Mucosa of rectum (tissue), 2 donors: ENCODE data around the gene ZMYM2.

Source experiments
- H3K27ac ChIP-seq, 2 donors: one replicate each; pipeline ENCODE4 v1.7.0; 2013; ENCODE audit warnings: inconsistent platforms in 2 of 2, low read depth in 2 of 2, low read length in 2 of 2
- H3K27me3 ChIP-seq, 2 donors: one replicate each; pipeline ENCODE4 v1.7.0; 2013; ENCODE audit warnings: low read length in 2 of 2; ENCODE audit not compliant: control insufficient read depth in 2 of 2, insufficient read depth in 2 of 2
- H3K36me3 ChIP-seq, 2 donors: one replicate each; pipeline ENCODE4 v1.7.0; 2013; ENCODE audit warnings: low read length in 2 of 2; ENCODE audit not compliant: control insufficient read depth in 2 of 2, insufficient read depth in 2 of 2
- H3K4me1 ChIP-seq, 2 donors: one replicate each; pipeline ENCODE4 v1.7.0; 2013; ENCODE audit warnings: low read length in 2 of 2, mild to moderate bottlenecking in 1 of 2; ENCODE audit not compliant: control insufficient read depth in 2 of 2, insufficient read depth in 2 of 2
- H3K4me3 ChIP-seq, 2 donors: one replicate each; pipeline ENCODE4 v1.7.0; 2013; ENCODE audit warnings: low read length in 2 of 2
- H3K9ac ChIP-seq, 2 donors: one replicate each; pipeline ENCODE4 v1.7.0; 2013; ENCODE audit warnings: low read length in 2 of 2, low read depth in 1 of 2, mild to moderate bottlenecking in 1 of 2
- H3K9me3 ChIP-seq, 2 donors: one replicate each; pipeline ENCODE4 v1.7.0; 2013; ENCODE audit warnings: low read length in 2 of 2; ENCODE audit not compliant: control insufficient read depth in 2 of 2
- donor health status: healthy.
- donor health status: Normal muscosa, but diverticular disease.

ZMYM2 gene

DNA sequence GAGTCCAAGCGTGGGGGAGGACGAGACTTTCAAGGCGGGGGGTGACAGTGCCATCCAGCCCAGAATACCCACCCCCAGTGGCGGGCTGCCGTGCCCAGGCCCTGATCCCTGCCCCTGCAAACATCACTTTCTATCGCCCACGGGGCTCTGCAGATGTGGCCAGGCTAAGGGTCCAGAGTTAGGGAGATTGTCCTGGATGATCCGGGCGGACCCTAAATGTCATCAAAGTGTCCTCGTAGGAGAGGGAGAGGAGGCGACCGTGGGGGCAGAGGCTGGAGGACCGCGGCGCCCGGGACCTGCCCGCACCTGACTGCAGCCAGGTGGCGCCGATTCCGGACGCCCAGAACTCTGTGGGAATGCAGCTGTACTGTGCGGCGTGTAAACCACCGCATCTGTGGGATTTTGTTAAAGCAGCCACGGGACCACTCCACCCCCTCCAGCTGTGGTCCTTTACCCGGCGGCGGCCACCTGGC is 170.0 kb downstream of the ZMYM2 start:
- Histone ChIP-seq H3K9me3 (no peaks in the 10 kb centered on the region), H3K27me3 (no peaks in the 10 kb centered on the region), H3K27ac (peak overlapping the region; percentile 77 to 81), H3K4me3 (peak overlapping the region; percentile 74 to 83), H3K4me1 (peaks cover 10 to 11% of the 10 kb centered on the region in 2 donors), H3K36me3 (no peaks in the 10 kb centered on the region), H3K9ac (peak overlapping the region; percentile 56 to 86)

DNA sequence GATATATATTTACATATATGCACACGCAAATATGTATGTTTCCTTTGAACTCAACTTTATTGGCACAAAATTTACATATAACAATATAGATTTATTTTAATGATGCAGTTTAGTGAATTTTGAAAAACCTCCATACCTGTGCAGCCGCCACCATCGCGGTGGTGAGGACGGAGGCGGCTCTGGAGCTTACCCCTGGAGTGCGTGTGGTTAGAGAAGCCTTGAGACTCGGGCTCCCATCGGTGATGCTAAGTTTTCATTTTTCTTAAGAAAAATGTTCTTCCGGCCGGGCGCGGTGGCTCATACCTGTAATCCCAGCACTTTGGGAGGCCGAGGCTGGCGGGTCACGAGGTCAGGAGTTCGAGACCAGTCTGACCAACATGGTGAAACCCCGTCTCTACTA is 170.5 kb downstream of the ZMYM2 start:
- Histone ChIP-seq H3K9me3 (no peaks in the 10 kb centered on the region), H3K4me3 (peak overlapping the region; percentile 74 to 83), H3K4me1 (peaks cover 10 to 11% of the 10 kb centered on the region in 2 donors), H3K27ac (no peak overlapping the region), H3K9ac (peak overlapping the region in 1 of 2 donors; percentile 86), H3K36me3 (no peaks in the 10 kb centered on the region), H3K27me3 (no peaks in the 10 kb centered on the region)

DNA sequence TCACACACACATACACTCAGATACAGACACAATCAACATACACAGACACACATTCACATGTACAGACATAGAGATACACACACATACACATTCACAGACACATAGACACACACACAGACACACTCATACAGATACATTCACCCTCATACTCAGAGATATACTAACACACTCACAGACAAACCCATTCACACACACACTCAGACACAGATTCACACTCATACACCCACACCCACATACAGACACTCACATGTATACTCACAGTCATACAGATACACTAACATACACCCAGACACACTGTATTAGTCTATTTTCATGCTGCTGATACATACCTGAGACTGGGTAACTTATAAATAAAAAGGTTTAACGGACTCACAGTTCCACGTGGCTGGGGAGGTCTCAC is 171.5 kb downstream of the ZMYM2 start:
- Histone ChIP-seq H3K9ac (no peak overlapping the region), H3K36me3 (no peaks in the 10 kb centered on the region), H3K4me3 (no peak overlapping the region), H3K4me1 (peaks cover 10 to 11% of the 10 kb centered on the region in 2 donors), H3K27me3 (peaks cover 0 to under 1% of the 10 kb centered on the region in 2 donors), H3K27ac (no peak overlapping the region), H3K9me3 (no peaks in the 10 kb centered on the region)

- peaks cover 4 to 9% of the 10 kb centered on the region in 2 donors for H3K4me1 ChIP-seq
- H3K4me3 ChIP-seq, result no peak overlapping the region
- no peaks in the 10 kb centered on the region for H3K36me3 ChIP-seq
- peaks cover 0 to 2% of the 10 kb centered on the region in 2 donors for H3K27me3 ChIP-seq
- H3K9ac ChIP-seq, result no peak overlapping the region
- H3K9me3 ChIP-seq, result no peaks in the 10 kb centered on the region
- H3K27ac ChIP-seq, result no peak overlapping the region
Measured at GRCh38 chr13:20130652-20131051, 172.1 kb downstream of the ZMYM2 start.

- Histone ChIP-seq H3K27me3 (peaks cover 0 to 2% of the 10 kb centered on the region in 2 donors), H3K4me1 (peaks cover 3 to 9% of the 10 kb centered on the region in 2 donors), H3K9ac (no peak overlapping the region), H3K36me3 (no peaks in the 10 kb centered on the region), H3K9me3 (no peaks in the 10 kb centered on the region), H3K4me3 (no peak overlapping the region), H3K27ac (no peak overlapping the region)
Measured at GRCh38 chr13:20131057-20131832, 172.7 kb downstream of the ZMYM2 start.

DNA sequence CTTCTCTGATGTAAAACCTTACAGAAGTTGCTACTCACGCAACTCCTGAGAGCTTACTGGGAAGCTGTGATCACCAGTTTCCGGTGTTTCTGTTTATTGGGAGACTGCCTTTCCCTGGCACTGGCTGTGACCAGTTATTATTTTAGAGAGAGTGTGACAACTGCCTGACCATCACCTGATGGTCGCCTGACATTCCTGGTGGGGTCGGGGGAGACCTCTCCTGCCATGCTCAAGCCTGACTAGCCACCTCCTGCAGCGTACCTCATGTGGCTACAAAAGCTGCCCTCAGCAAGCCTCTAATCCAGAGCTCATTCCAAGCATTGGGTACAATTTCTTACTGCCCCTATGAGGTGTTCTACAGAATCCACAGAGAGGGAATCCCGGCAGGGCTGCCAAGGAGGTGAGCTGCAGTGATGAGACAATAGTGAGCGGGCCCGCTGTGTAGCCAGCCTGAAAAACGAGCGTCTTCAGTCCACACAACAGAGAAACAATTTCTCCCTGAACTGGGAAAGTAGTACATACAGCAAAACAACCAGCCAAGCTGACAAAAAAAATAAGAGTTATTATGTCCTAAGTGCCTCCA is 173.6 kb downstream of the ZMYM2 start:
- Histone ChIP-seq H3K9ac (no peak overlapping the region), H3K36me3 (no peaks in the 10 kb centered on the region), H3K4me1 (peaks cover 3 to 11% of the 10 kb centered on the region in 2 donors), H3K4me3 (no peak overlapping the region), H3K9me3 (no peaks in the 10 kb centered on the region), H3K27me3 (peaks cover 0 to 6% of the 10 kb centered on the region in 2 donors), H3K27ac (no peak overlapping the region)

DNA sequence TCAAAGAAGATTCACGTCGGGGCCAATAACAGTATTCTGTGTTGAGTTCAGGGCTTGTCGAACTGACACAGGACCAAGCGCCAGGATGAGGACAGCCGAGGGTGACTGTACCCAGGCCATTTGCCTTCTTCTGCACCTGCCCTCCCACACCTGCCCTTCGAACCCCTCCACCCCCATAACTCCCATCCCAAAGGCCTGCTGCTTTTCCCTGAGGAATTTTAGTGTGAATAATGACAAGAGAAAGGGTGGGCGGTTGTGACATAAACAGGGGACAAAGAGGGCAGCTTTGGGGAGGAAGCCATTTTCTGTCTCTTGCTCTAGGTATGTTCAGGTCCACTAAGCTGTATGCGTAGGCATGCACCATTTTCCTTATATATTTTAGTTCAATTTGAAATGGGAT is 176.2 kb downstream of the ZMYM2 start:
- H3K36me3 ChIP-seq, result no peaks in the 10 kb centered on the region
- H3K9ac ChIP-seq, result no peak overlapping the region
- no peaks in the 10 kb centered on the region for H3K9me3 ChIP-seq
- H3K27me3 ChIP-seq, result peaks cover 9 to 16% of the 10 kb centered on the region in 2 donors
- H3K4me3 ChIP-seq, result no peak overlapping the region
- no peak overlapping the region for H3K27ac ChIP-seq
- peaks cover 0 to 2% of the 10 kb centered on the region in 2 donors for H3K4me1 ChIP-seq

DNA sequence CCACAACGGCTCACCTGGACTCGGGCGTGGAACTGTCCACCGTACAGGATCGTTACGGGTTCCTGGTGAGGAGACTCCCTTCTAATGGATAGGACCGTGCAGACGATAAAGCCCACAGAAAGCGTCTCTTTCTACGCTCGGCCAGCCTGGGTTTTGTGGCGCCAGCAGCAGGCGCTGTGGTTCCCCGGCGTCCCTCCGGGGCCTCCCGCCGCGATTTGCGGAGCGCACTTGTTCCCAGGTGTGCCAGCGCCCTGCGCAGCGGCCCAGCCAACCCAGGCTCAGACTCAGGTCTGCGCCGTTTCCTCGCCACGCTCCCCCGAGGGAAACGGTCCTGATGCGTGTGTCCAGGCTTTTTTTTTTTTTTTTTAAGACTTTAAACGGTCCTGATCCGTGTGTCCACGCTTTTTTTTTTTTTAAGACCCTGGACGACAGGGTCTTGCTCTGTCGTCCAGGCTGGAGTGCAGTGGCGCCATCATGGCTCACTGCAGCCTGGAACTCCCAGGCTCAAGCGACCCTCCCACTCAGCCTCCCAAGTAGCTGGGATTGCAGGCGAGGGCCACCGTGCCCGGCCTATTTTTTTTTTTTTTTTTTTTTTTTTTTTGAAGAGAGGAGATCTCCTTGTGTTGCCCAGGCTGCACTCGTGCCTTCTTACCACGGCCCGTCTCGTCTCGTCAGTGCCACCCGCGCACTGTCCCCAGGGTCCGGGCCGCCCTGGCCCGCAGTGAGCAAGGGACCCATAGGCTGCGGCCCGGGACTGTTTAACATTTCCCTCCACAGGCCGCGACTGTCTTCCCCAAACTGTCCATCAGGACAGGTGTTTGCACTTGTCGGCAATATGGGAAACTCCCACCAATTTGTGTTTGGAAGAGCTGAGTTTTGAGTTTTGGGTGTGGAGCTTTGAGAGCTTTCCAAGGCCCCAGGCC is 178.5 kb downstream of the ZMYM2 start:
- H3K9ac ChIP-seq, result peak overlapping the region in 1 of 2 donors; percentile 19
- H3K27ac ChIP-seq, result no peak overlapping the region
- H3K9me3 ChIP-seq, result no peaks in the 10 kb centered on the region
- peaks cover 0 to 2% of the 10 kb centered on the region in 2 donors for H3K4me1 ChIP-seq
- no peaks in the 10 kb centered on the region for H3K36me3 ChIP-seq
- H3K27me3 ChIP-seq, result peaks cover 12 to 20% of the 10 kb centered on the region in 2 donors
- H3K4me3 ChIP-seq, result peak overlapping the region; percentile 6 to 22

GRCh38 chr13:20137875-20138274 is 179.3 kb downstream of the ZMYM2 start:
- Histone ChIP-seq H3K9me3 (no peaks in the 10 kb centered on the region), H3K9ac (no peak overlapping the region), H3K36me3 (no peaks in the 10 kb centered on the region), H3K27me3 (peaks cover 13 to 20% of the 10 kb centered on the region in 2 donors), H3K27ac (no peak overlapping the region), H3K4me1 (peaks cover 0 to 2% of the 10 kb centered on the region in 2 donors), H3K4me3 (no peak overlapping the region)
